Measurements from ENCODE around the gene ZMYND10. TPM values are rescaled to one million over a fixed set of nuclear protein-coding genes. Genes with fewer than 3 reads are reported as not detected.

ZMYND10 gene
- total RNA-seq, 1 experiment from 2014 or later, result 0.67 TPM

GRCh38 chr3:50354850-50355249, 9.3 kb upstream of the ZMYND10 start:
- no TSS peak for BruUV-seq (replicated peaks)
- peaks cover 5% of the 10 kb centered on the region for H3K4me1 ChIP-seq (ENCODE audit: insufficient read depth, low read length, poor library complexity, severe bottlenecking)

GRCh38 chr3:50354186-50354764, 8.7 kb upstream of the ZMYND10 start:
- H3K36me3 ChIP-seq (ENCODE audit: insufficient read depth, low read length, poor library complexity, severe bottlenecking), result peaks cover 3% of the 10 kb centered on the region

More at GRCh38 chr3:50354850-50355249, 9.3 kb upstream of the ZMYND10 start:
- Histone ChIP-seq H3K36me3 (ENCODE audit: insufficient read depth, low read length, poor library complexity, severe bottlenecking) (peaks cover 3% of the 10 kb centered on the region), H3K27me3 (replicated peaks; ENCODE audit: insufficient read depth, low read depth, low read length, poor library complexity) (no peaks in the 10 kb centered on the region), H3K4me3 (ENCODE audit: low read depth, low read length, poor library complexity, severe bottlenecking) (no peak overlapping the region), H3K9me3 (ENCODE audit: low read depth, low read length, poor library complexity, severe bottlenecking) (no peaks in the 10 kb centered on the region), H3K27ac (ENCODE audit: low read depth, low read length, poor library complexity, severe bottlenecking) (no peak overlapping the region)
- CTCF ChIA-PET, result no interaction called here
- TF ChIP-seq EZH2 (IDR thresholded peaks at IDR 0.05; ENCODE audit: borderline replicate concordance, low read depth, low read length, poor library complexity, severe bottlenecking) (no peak), CTCF (conservative IDR thresholded peaks at IDR 0.05; ENCODE audit: low read depth, low read length) (no peak)
- POLR2A ChIA-PET (ENCODE audit: low non-redundant PET), result no interaction called here
- intact Hi-C loops (cut with micrococcal nuclease; ENCODE audit: unreplicated experiment), result loop anchor here (5.0 kb wide), 1 partner anchor 187 kb away; no protein-coding TSS in a partner anchor
- DNase-seq (ENCODE audit: low spot score), result no peak

GRCh38 chr3:50353245-50354004, 7.9 kb upstream of the ZMYND10 start:
- TF ChIP-seq CTCF (conservative IDR thresholded peaks at IDR 0.05; ENCODE audit: low read depth, low read length), result no peak
- TF ChIP-seq EZH2 (IDR thresholded peaks at IDR 0.05; ENCODE audit: borderline replicate concordance, low read depth, low read length, poor library complexity, severe bottlenecking), result no peak
- intact Hi-C loops (cut with micrococcal nuclease; ENCODE audit: unreplicated experiment), result loop anchor here (5.0 kb wide), 1 partner anchor 189 kb away; no protein-coding TSS in a partner anchor
- Histone ChIP-seq H3K27ac (ENCODE audit: low read depth, low read length, poor library complexity, severe bottlenecking) (no peak overlapping the region), H3K9me3 (ENCODE audit: low read depth, low read length, poor library complexity, severe bottlenecking) (no peaks in the 10 kb centered on the region), H3K4me1 (ENCODE audit: insufficient read depth, low read length, poor library complexity, severe bottlenecking) (peaks cover 5% of the 10 kb centered on the region), H3K36me3 (ENCODE audit: insufficient read depth, low read length, poor library complexity, severe bottlenecking) (peaks cover 3% of the 10 kb centered on the region), H3K4me3 (ENCODE audit: low read depth, low read length, poor library complexity, severe bottlenecking) (no peak overlapping the region), H3K27me3 (replicated peaks; ENCODE audit: insufficient read depth, low read depth, low read length, poor library complexity) (no peaks in the 10 kb centered on the region)
- CTCF ChIA-PET, result no interaction called here
- POLR2A ChIA-PET (ENCODE audit: low non-redundant PET), result no interaction called here
- no peak for DNase-seq (ENCODE audit: low spot score)
- no TSS peak for BruUV-seq (replicated peaks)

More at GRCh38 chr3:50354186-50354764, 8.7 kb upstream of the ZMYND10 start:
- Histone ChIP-seq H3K27me3 (replicated peaks; ENCODE audit: insufficient read depth, low read depth, low read length, poor library complexity) (no peaks in the 10 kb centered on the region), H3K4me3 (ENCODE audit: low read depth, low read length, poor library complexity, severe bottlenecking) (no peak overlapping the region), H3K4me1 (ENCODE audit: insufficient read depth, low read length, poor library complexity, severe bottlenecking) (peaks cover 5% of the 10 kb centered on the region), H3K27ac (ENCODE audit: low read depth, low read length, poor library complexity, severe bottlenecking) (no peak overlapping the region), H3K9me3 (ENCODE audit: low read depth, low read length, poor library complexity, severe bottlenecking) (no peaks in the 10 kb centered on the region)
- no TSS peak for BruUV-seq (replicated peaks)
- CTCF ChIA-PET, result no interaction called here
- intact Hi-C loops (cut with micrococcal nuclease; ENCODE audit: unreplicated experiment), result loop anchor here (5.0 kb wide), 1 partner anchor 188 kb away; no protein-coding TSS in a partner anchor
- POLR2A ChIA-PET (ENCODE audit: low non-redundant PET), result no interaction called here
- DNase-seq (ENCODE audit: low spot score), result no peak
- TF ChIP-seq CTCF (conservative IDR thresholded peaks at IDR 0.05; ENCODE audit: low read depth, low read length), result no peak
- no peak for TF ChIP-seq EZH2 (IDR thresholded peaks at IDR 0.05; ENCODE audit: borderline replicate concordance, low read depth, low read length, poor library complexity, severe bottlenecking)

All from A673 (cell line).